Effector memory CD8-positive, alpha-beta T cell (primary cell): ENCODE measurements around the gene TMEM141.
A peak's percentile ranks its signal among the peaks of the same experiment; 100 is the strongest.

Experiments used
- ATAC-seq: fragments of 150-1000 bp; cut with Tn5 transposase; replicated peaks from 2 replicates; pipeline ENCODE4 v1.10.0; 2021; ENCODE audit warnings: mild to moderate bottlenecking, moderate library complexity
- DNase-seq, 3 experiments: peaks; one replicate each; pipeline ENCODE4 v3.0.0; 2021
- H3K27ac Mint-ChIP-seq, 2 donors: one replicate each; pipeline ENCODE4 v1.8.0; 2022; ENCODE audit warnings: mild to moderate bottlenecking in 2 of 2, mixed read lengths in 2 of 2, moderate library complexity in 2 of 2
- H3K27me3 Mint-ChIP-seq, 2 donors: one replicate each; pipeline ENCODE4 v1.8.0; 2022; ENCODE audit warnings: mixed read lengths in 2 of 2
- H3K36me3 Mint-ChIP-seq: one replicate; pipeline ENCODE4 v1.8.0; 2022; ENCODE audit warnings: mild to moderate bottlenecking, moderate library complexity, mixed read lengths; ENCODE audit not compliant: insufficient read depth
- H3K4me1 Mint-ChIP-seq, 2 donors: one replicate each; pipeline ENCODE4 v1.8.0; 2022; ENCODE audit warnings: low read depth in 2 of 2, mixed read lengths in 2 of 2
- H3K4me3 Mint-ChIP-seq, 2 donors: one replicate each; pipeline ENCODE4 v1.8.0; 2022; ENCODE audit warnings: mild to moderate bottlenecking in 2 of 2, mixed read lengths in 2 of 2, moderate library complexity in 2 of 2
- H3K9me3 Mint-ChIP-seq, 2 donors: one replicate each; pipeline ENCODE4 v1.8.0; 2022; ENCODE audit warnings: mixed read lengths in 2 of 2
- total RNA-seq, 9 experiments: gene quantifications; one replicate each; lab custom pipeline; 2026; lab: John Stamatoyannopoulos, UW

The TMEM141 gene
- 4.7 to 7.2 (median 5.9) reads per million in 9 experiments for total RNA-seq

DNA sequence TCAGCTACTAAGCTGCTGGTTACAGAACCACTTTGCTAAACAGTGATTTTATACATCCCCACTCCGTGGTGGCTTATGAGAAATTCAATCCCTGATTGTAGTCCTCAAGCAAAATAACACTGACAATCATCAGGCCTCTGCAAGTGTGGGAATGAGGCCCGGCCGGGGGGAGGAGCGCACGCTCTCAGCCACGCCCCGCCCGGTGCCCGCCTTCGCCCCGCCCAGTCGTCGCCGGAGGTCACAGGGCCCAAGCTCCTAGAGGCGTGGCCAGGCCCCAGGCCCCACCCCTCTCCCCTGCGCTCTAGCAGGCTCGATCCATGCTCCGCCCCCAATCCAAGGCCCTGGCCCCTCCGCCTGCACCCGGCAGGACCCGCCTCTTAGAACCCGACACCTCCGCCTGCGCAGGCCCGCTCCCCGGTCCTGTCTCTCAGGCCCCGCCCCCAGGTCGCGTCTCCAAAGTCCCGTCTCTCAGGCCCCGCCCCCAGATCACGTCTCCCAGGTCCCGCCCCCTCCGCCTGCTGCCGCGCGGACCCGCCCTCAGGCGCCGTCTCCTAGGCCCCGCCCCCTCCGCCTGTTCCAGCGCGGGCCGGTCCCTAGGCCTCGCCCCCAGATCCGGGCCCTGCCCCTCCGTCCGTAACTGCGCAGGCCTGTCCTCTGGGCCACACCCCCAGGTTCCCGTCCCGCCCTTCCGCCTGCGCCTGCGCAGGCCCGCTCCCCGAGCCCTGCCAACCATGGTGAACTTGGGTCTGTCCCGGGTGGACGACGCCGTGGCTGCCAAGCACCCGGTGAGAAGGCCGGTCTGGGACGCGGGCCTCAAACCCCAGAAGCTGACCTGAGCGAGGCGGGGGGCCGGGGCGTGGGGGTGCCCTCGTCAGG lies at the start of gene TMEM141:
TSS of gene TMEM141 (plus strand) at position 705 of the 876 bp plus-strand sequence. CDS start at position 732, 27 bp downstream.
- Mint-ChIP-seq H3K4me1 (peaks cover 14 to 20% of the 10 kb centered on the region in 2 donors), H3K9me3 (no peaks in the 10 kb centered on the region), H3K36me3 (peaks cover 14% of the 10 kb centered on the region), H3K27me3 (peaks cover 0 to 11% of the 10 kb centered on the region in 2 donors), H3K4me3 (peak within 1 kb of the TSS; percentile 81 to 83), H3K27ac (peak within 1 kb of the TSS; percentile 81 to 88)
- peak; percentile 84 for ATAC-seq
- peak; percentile 99 to 100 (median 99) for DNase-seq

DNA sequence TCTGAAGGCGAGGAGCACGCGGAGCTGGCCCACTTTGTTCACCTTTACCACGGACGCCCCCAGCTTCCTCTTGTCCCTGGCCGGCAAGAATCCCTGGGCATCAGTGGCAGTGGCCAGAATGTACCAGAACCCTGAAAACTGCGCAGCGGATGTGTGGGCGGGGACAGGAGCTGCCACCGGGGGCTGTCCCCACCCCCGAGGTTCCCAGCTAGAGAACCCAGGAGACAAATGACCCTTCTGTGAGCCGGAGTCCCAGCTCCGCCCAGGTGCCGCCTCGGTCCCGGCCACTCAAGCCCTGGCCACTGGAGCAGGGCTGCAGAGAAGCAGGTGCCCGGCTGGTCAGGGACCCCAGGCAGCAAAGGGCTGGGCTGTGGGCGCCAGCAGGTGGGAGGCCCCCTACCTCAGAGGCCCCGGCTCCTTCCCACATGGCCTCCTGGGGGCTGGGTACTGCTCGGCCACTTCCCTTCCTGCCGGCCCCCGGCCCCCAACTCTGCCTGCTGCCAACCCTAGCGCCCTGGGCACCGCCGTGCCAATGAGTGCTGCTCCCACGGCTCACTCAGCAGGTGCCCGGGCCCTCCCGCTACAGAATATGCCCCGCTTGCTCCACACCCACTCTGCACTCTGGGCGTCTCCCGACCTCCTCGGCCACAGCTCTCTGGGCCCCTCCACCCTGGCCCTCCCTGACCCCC lies 49.1 kb upstream of the TMEM141 start:
- H3K4me3 Mint-ChIP-seq, result peak overlapping the region in 1 of 2 donors; percentile 25
- ATAC-seq, result no peak
- no peaks in the 10 kb centered on the region for H3K9me3 Mint-ChIP-seq
- peaks cover 15 to 69% of the 10 kb centered on the region in 2 donors for H3K27me3 Mint-ChIP-seq
- H3K4me1 Mint-ChIP-seq, result peaks cover 3% of the 10 kb centered on the region in 2 donors
- DNase-seq, result no peak
- no peak overlapping the region for H3K27ac Mint-ChIP-seq
- H3K36me3 Mint-ChIP-seq, result peaks cover 3% of the 10 kb centered on the region

DNA sequence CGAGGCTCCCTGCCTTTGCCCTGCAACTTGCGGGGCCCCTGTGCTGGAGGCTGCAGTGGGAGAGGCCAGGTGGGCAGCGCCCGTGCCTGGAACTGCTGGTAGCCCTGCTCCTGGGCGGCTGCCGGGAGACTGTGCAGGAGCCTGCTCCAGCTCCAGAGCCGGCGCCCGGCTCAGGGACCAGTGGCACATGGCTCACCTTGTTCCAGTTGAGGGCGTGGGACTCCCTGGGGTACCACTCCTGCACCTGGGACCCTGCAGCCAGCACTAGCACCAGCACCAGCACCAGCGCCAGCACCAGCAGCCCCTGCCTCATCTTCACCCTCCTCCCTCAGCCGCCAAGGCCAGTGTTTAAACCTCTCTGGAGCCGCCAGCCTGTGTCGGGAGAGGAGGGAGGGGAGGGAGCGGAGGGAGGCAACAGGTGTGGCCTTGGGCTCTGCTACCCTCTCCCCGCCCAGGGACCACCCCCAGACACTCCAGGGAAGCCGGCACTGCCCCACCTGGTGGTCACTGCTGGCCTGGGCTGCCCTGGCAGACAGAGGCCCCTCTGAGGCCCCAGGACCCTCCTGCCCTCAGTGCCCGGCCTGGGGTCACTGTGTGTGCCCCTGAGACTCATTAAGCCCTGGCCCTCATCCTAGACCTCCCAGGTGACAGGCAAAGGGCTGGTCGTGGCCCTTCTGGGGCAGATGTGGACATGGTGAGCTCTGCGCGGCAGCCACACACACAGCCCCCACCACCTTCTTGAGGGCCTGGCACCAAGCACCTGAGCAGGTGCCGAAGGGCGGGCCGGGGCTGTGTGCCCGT lies 48.4 kb upstream of the TMEM141 start, which contains the start of gene LCN10:
TSS of gene LCN10 (minus strand) at position 350 of the 801 bp plus-strand sequence. CDS start at position 313, 37 bp downstream.
- peak within 1 kb of the TSS in 1 of 2 donors; percentile 25 for H3K4me3 Mint-ChIP-seq
- no peak within 1 kb of the TSS for H3K27ac Mint-ChIP-seq

DNA sequence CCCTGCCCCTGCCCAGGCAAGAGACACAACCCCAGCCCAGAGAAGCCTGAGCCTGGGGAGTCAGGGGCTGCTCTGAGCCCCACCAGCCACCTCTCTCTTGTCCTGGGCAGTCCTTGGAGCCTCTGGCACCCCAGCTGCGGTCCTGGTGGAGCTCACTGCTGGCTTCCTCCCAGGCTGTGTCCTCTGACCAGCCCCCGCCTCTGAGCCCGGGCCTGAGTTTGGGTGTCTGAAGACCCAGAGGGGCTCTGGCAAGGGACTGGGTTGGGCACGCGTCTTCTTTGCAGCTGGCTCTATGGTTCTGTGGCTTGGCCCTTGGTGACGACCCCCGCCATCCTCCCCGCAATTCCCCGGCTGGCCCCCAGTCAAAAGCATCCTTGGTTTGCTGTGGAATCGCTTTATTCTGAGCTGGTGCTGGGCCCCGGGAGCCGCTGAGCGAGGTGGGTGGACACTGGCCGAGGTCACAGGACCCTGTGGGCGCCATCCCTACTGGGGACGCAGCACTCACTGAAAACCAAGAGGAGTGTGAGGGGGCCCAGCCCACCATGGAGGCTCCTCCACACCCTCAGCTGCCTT lies 47.4 kb upstream of the TMEM141 start:
- DNase-seq, result no peak
- H3K27me3 Mint-ChIP-seq, result peaks cover 29 to 78% of the 10 kb centered on the region in 2 donors
- ATAC-seq, result no peak
- no peak overlapping the region for H3K27ac Mint-ChIP-seq
- peaks cover 3% of the 10 kb centered on the region in 2 donors for H3K4me1 Mint-ChIP-seq
- H3K4me3 Mint-ChIP-seq, result no peak overlapping the region
- no peaks in the 10 kb centered on the region for H3K9me3 Mint-ChIP-seq
- H3K36me3 Mint-ChIP-seq, result peaks cover under 1% of the 10 kb centered on the region

More for the DNA sequence above, 48.4 kb upstream of the TMEM141 start, which contains the start of gene LCN10:
- H3K4me1 Mint-ChIP-seq, result peaks cover 3% of the 10 kb centered on the region in 2 donors
- H3K9me3 Mint-ChIP-seq, result no peaks in the 10 kb centered on the region
- H3K27me3 Mint-ChIP-seq, result peaks cover 22 to 76% of the 10 kb centered on the region in 2 donors
- H3K36me3 Mint-ChIP-seq, result peaks cover 3% of the 10 kb centered on the region
- DNase-seq, result no peak
- ATAC-seq, result no peak

DNA sequence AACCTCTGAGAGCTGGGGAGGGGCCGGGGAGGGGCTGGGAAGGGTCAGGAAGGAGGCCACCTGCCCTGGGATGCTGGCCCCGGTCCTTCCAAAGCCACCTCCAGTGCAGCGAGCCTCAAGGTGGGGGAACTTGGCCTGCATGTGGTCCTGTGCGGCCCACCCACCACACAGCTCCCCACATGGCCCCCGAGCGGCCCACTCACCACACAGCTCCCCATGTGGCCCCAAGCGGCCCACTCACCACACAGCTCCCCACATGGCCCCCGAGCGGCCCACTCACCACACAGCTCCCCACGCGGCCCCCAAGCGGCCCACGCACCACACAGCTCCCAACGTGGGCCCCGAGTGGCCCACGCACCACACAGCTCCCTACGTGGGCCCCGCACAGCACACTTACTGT lies 46.4 kb upstream of the TMEM141 start:
- peaks cover 29 to 80% of the 10 kb centered on the region in 2 donors for H3K27me3 Mint-ChIP-seq
- H3K9me3 Mint-ChIP-seq, result no peaks in the 10 kb centered on the region
- no peak overlapping the region for H3K4me3 Mint-ChIP-seq
- ATAC-seq, result no peak
- peaks cover 3% of the 10 kb centered on the region in 2 donors for H3K4me1 Mint-ChIP-seq
- DNase-seq, result no peak
- H3K27ac Mint-ChIP-seq, result no peak overlapping the region
- no peaks in the 10 kb centered on the region for H3K36me3 Mint-ChIP-seq

DNA sequence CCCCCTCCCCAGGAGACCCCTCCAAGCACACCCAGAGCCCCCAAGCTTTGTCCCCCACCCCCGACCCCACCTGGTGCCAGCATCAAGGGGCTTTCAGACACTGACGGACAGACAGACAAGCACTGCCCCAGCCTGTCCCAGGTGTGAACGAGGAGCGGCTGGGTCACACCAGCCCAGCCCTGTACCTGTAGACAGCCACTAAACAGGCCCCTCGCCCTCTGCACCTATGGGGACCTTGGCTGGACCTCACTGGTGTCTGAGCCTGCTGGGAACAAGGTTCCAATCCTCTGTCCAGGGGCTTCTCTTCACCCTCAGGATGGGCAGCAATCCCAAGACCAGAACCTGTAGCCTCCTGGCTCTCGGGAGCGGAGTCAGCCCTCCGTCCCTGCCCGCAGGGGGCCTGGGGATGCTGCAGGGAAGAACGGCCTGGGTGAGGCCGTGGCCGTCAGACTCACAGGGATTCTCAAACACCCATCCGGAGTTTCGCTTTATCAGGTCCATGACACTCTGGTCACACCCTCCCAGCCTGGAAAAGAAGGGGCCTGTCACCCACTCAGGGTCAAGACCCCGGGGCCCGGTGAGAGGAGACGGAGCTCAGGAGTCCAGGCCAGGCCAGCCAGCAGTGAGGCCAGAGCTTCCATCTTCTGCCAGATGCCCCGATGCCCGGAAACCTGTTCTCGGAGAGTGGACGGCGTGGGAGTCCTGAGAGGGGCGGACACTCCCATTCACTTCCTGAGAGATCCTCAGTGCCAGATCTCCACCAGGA lies 45.6 kb upstream of the TMEM141 start:
- Mint-ChIP-seq H3K9me3 (no peaks in the 10 kb centered on the region), H3K27me3 (peaks cover 32 to 88% of the 10 kb centered on the region in 2 donors), H3K4me1 (peaks cover 3% of the 10 kb centered on the region in 2 donors), H3K27ac (no peak overlapping the region), H3K4me3 (no peak overlapping the region), H3K36me3 (no peaks in the 10 kb centered on the region)
- ATAC-seq (no peak), DNase-seq (no peak)

DNA sequence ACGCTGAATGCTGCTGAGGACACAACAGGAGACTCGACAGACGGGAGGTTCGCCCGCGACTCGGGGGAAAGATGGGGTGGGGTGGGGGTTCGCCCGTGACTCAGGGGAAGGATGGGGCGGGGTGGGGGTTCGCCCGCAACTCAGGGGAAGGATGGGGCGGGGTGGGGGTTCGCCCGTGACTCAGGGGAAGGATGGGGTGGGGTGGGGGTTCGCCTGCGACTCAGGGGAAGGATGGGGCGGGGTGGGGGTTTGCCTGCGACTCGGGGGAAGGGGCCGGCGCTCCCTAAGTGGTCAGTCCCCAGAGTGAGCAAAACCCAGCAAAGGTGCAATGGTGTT lies 45.0 kb upstream of the TMEM141 start:
- Mint-ChIP-seq H3K9me3 (no peaks in the 10 kb centered on the region), H3K36me3 (no peaks in the 10 kb centered on the region), H3K27ac (no peak overlapping the region), H3K4me3 (no peak overlapping the region), H3K27me3 (peaks cover 35 to 91% of the 10 kb centered on the region in 2 donors), H3K4me1 (peaks cover 3% of the 10 kb centered on the region in 2 donors)
- ATAC-seq (no peak), DNase-seq (no peak)

DNA sequence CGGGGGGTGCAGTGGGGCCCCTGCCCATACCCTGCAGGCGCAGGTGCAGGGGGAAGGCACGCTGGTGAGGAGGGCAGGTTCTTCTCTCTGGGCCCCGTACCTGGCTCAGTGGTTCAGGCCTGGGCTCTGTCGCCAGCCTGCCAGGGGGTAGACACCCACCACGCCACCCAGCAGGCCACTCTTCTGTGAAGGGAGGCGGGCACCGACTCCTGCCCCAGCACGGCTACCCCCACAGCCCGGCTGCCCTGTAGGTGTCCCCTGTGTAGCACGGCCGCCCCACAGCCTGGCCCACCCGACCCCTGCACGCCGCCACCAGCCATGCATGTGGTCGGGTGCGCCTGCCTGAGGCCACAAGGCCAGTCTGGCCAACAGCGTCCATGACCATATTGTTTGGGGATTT lies 44.5 kb upstream of the TMEM141 start:
- Mint-ChIP-seq H3K27me3 (peaks cover 35 to 88% of the 10 kb centered on the region in 2 donors), H3K27ac (no peak overlapping the region), H3K4me3 (no peak overlapping the region), H3K9me3 (no peaks in the 10 kb centered on the region), H3K36me3 (no peaks in the 10 kb centered on the region), H3K4me1 (peaks cover 0 to 3% of the 10 kb centered on the region in 2 donors)
- no peak for ATAC-seq
- DNase-seq, result no peak

DNA sequence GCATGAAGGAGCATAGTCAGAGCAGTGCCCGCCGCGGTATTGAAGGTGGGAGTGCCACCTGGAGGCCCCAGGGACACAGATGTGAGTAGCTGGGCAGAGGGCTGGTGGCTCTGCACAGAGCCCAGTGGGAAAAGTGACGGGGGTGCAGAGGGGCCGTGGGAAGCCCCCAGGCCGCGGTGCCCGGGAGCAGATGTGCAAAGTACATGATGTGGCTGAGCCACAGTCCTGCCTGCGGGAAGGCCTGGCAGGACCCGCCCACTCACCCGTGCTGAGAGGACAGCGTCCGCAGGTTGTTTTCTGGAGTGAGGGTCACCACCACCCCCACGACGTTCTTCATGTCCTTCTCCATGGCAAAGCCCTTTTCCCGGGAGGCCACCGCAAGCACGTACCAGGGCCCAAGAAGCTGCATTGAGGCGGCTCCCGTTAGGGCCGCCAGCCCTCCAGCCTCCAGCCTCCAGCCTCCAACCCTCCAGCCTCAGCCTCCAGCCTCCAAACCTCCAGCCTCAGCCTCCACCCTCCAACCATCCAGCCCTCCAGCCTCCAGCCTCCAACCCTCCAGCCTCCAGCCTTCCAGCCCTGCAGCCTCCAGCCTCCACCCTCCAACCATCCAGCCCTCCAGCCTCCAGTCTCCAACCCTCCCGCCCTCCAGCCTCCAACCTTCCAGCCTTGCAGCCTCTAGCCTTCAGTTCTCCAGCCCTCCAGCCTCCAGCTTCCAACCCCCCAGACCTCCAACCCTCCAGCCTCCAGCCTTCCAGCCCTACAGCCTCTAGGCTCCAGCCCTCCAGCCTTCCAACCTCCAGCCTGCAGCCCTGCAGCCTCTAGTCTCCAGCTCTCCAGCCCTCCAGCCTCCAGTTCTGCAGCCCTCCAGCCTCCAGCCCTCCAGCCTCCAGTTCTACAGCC lies 43.7 kb upstream of the TMEM141 start:
- ATAC-seq (no peak), DNase-seq (no peak)
- no peak overlapping the region for H3K4me3 Mint-ChIP-seq
- no peaks in the 10 kb centered on the region for H3K4me1 Mint-ChIP-seq
- H3K36me3 Mint-ChIP-seq, result no peaks in the 10 kb centered on the region
- no peak overlapping the region for H3K27ac Mint-ChIP-seq
- H3K9me3 Mint-ChIP-seq, result peaks cover 2 to 3% of the 10 kb centered on the region in 2 donors
- peaks cover 35 to 81% of the 10 kb centered on the region in 2 donors for H3K27me3 Mint-ChIP-seq

DNA sequence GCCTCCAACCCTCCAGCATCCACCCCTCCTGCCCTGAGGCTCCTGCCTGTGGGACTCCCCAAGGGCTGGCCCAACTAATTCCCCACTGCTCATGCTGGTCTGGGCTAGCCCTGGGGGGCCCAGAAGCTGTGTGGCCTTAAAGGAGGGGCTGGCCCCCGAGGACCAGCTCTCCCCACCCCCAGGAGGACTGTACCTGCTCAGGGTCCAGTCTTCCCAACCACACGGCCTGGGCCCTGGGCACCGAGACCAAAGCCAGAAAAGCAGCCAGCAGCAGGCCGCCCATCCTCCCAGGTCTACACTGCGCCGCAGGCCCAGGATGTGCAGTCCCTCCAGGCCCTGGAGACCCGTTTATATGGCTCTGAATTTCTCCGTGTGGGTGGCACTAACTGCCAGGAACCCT lies 42.9 kb upstream of the TMEM141 start, which contains the start of gene LCN6:
TSS of gene LCN6 (minus strand) at position 325 of the 400 bp plus-strand sequence. CDS start at position 283, 42 bp downstream.
- ATAC-seq (no peak), DNase-seq (no peak)
- H3K4me1 Mint-ChIP-seq, result no peaks in the 10 kb centered on the region
- peaks cover 32 to 74% of the 10 kb centered on the region in 2 donors for H3K27me3 Mint-ChIP-seq
- peaks cover 2 to 9% of the 10 kb centered on the region in 2 donors for H3K9me3 Mint-ChIP-seq
- H3K36me3 Mint-ChIP-seq, result no peaks in the 10 kb centered on the region
- no peak within 1 kb of the TSS for H3K27ac Mint-ChIP-seq
- H3K4me3 Mint-ChIP-seq, result no peak within 1 kb of the TSS
